HG02623 (cell line): ENCODE results near the gene MYOM3.

Source experiments
- ATAC-seq: cut with Tn5 transposase; IDR thresholded peaks from one replicate; pipeline ENCODE4 v1.9.1; 2021; ENCODE audit warnings: moderate library complexity; ENCODE audit not compliant: unreplicated experiment

Gene MYOM3

GRCh38 chr1:24117132-24117531 is 5.2 kb upstream of the MYOM3 start:
- no peak for ATAC-seq

- ATAC-seq, result no peak
These were observed 2.8 kb upstream of the MYOM3 start for GRCh38 chr1:24114753-24115152.

- no peak for ATAC-seq
These were observed 1.7 kb upstream of the MYOM3 start for GRCh38 chr1:24113641-24114033.

GRCh38 chr1:24111262-24111995 is 506 bp downstream of the MYOM3 start:
- ATAC-seq, result no peak

- ATAC-seq, result no peak
These were observed 1.2 kb downstream of the MYOM3 start for GRCh38 chr1:24110642-24111261.

- ATAC-seq, result no peak
These were observed 2.1 kb downstream of the MYOM3 start for GRCh38 chr1:24109686-24110475.

GRCh38 chr1:24109166-24109483 is 2.8 kb downstream of the MYOM3 start:
- no peak for ATAC-seq

GRCh38 chr1:24108334-24109165 is 3.4 kb downstream of the MYOM3 start:
- no peak for ATAC-seq

- no peak for ATAC-seq
These were observed 4.3 kb downstream of the MYOM3 start for GRCh38 chr1:24107462-24108138.

GRCh38 chr1:24105368-24106160 is 6.4 kb downstream of the MYOM3 start:
- no peak for ATAC-seq

GRCh38 chr1:24104854-24105253 is 7.1 kb downstream of the MYOM3 start:
- ATAC-seq, result no peak

GRCh38 chr1:24103879-24104278 is 8.1 kb downstream of the MYOM3 start:
- ATAC-seq, result no peak

GRCh38 chr1:24103408-24103807 is 8.5 kb downstream of the MYOM3 start:
- ATAC-seq, result no peak

- no peak for ATAC-seq
These were observed 9.0 kb downstream of the MYOM3 start for GRCh38 chr1:24102961-24103360.

- ATAC-seq, result no peak
These were observed 9.9 kb downstream of the MYOM3 start for GRCh38 chr1:24101796-24102586.

GRCh38 chr1:24100945-24101737 is 10.8 kb downstream of the MYOM3 start:
- no peak for ATAC-seq

- no peak for ATAC-seq
These were observed 12.8 kb downstream of the MYOM3 start for GRCh38 chr1:24098943-24099638.

GRCh38 chr1:24098102-24098501 is 13.8 kb downstream of the MYOM3 start:
- ATAC-seq, result no peak
